ENCODE measurements around the gene ADCYAP1.

DNA sequence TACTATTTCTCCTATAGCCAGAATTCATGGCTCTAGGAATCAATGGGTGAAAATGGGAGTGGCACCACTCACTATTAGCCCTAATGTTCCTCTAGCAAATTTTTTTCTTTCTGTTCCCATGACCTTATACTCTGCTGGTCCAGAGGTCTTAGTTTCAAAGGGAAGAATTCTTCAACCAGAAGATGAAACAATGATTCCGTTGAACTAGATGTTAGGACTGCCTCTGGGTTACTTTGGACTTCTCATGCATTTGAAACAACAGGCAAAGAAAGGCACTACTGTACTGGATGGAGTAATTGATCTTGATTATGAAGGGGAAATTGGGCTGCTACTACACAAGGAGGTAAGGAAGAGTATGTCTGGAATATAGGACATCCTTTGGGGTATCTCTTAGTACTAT lies 18.6 kb upstream of the ADCYAP1 start:
- TF ChIP-seq, protein P1, sequence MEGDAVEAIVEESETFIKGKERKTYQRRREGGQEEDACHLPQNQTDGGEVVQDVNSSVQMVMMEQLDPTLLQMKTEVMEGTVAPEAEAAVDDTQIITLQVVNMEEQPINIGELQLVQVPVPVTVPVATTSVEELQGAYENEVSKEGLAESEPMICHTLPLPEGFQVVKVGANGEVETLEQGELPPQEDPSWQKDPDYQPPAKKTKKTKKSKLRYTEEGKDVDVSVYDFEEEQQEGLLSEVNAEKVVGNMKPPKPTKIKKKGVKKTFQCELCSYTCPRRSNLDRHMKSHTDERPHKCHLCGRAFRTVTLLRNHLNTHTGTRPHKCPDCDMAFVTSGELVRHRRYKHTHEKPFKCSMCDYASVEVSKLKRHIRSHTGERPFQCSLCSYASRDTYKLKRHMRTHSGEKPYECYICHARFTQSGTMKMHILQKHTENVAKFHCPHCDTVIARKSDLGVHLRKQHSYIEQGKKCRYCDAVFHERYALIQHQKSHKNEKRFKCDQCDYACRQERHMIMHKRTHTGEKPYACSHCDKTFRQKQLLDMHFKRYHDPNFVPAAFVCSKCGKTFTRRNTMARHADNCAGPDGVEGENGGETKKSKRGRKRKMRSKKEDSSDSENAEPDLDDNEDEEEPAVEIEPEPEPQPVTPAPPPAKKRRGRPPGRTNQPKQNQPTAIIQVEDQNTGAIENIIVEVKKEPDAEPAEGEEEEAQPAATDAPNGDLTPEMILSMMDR (IDR thresholded peaks at IDR 0.05): no peak
- TF ChIP-seq POLR2AphosphoS5 (IDR thresholded peaks at IDR 0.05; ENCODE audit: insufficient read depth in 1 of 2, low read depth in 1 of 2): no peak

Measured in vagina (tissue), 2 donors.